OCI-LY1 (cell line): ENCODE results near the gene PDK4.

ENCODE experiments used
- EZH2 ChIP-seq: fragments of 200-600 bp; sonication (generic), shearing (Covaris generic); IDR thresholded peaks from 2 replicates; pipeline ENCODE4 v1.8.0; 2017; ENCODE audit warnings: borderline replicate concordance, mixed run types, mild to moderate bottlenecking, antibody characterized with exemption, low read length, moderate library complexity, mixed read lengths
- TF ChIP-seq, protein P1 (sequence below): fragments of 200-600 bp; sonication (generic), shearing (Covaris generic); IDR thresholded peaks from 2 replicates; pipeline ENCODE4 v1.5.1; 2017; ENCODE audit warnings: mild to moderate bottlenecking, antibody characterized with exemption, low read length, moderate library complexity, mixed read lengths

DNA sequence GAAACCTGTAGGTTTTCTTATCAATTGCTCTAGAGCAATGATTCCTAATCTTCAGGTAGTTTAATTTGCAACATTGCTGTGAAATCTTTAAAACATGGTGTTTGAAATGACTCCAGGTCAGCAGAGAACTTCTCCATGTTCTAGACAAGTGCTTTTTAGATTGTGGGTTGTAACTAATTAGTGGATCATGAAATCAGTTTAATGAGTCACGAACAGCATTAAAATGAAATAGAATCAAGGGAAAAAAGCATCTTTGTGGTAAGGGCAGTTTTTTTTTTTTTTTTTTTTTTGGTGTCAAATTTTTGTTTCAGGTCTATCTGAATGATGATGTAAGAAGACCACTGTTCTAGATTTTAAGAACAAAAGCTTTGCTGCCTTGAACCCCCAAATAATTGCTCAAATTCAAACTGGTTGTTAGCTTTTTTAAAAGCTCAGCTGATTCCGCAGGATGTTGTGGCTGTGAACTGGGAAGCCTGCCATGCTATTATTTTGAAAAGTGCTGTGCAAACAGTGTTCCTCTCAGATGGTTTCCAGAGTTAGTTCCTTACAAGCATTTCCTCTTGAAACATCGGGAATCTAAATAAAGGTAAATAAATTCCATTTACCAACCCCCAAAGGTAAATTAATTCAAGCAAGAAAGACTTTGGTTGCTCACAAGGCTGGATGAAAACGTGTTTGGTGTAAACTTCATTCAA is 13.1 kb upstream of the PDK4 start:
- TF ChIP-seq, protein P1, sequence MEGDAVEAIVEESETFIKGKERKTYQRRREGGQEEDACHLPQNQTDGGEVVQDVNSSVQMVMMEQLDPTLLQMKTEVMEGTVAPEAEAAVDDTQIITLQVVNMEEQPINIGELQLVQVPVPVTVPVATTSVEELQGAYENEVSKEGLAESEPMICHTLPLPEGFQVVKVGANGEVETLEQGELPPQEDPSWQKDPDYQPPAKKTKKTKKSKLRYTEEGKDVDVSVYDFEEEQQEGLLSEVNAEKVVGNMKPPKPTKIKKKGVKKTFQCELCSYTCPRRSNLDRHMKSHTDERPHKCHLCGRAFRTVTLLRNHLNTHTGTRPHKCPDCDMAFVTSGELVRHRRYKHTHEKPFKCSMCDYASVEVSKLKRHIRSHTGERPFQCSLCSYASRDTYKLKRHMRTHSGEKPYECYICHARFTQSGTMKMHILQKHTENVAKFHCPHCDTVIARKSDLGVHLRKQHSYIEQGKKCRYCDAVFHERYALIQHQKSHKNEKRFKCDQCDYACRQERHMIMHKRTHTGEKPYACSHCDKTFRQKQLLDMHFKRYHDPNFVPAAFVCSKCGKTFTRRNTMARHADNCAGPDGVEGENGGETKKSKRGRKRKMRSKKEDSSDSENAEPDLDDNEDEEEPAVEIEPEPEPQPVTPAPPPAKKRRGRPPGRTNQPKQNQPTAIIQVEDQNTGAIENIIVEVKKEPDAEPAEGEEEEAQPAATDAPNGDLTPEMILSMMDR: no peak
- no peak for TF ChIP-seq EZH2
